ENCODE data around the gene TXNRD1. TPM values are rescaled to one million over a fixed set of nuclear protein-coding genes. Genes with fewer than 3 reads are reported as not detected.
"Not testable (repeated sequence)": the region's sequence is repeated elsewhere in the genome, so short reads cannot be mapped to it uniquely, and the experiment has no call there.

The TXNRD1 gene
- total RNA-seq, 1 donor from 2014 or later = 45.5 TPM

- no peak for DNase-seq (ENCODE audit: low spot score)
Observed at GRCh38 chr12:104237930-104238329, 22.4 kb downstream of the TXNRD1 start.

GRCh38 chr12:104242546-104243206 is 27.1 kb downstream of the TXNRD1 start:
- DNase-seq (ENCODE audit: low spot score) = no peak

GRCh38 chr12:104243551-104243950 is 28.0 kb downstream of the TXNRD1 start:
- DNase-seq (ENCODE audit: low spot score) = no peak

GRCh38 chr12:104243971-104244370 is 28.4 kb downstream of the TXNRD1 start:
- DNase-seq (ENCODE audit: low spot score) = no peak

- DNase-seq (ENCODE audit: low spot score) = no peak
Observed at GRCh38 chr12:104247698-104248097, 32.1 kb downstream of the TXNRD1 start.

GRCh38 chr12:104248444-104248843 is 32.9 kb downstream of the TXNRD1 start:
- no peak for DNase-seq (ENCODE audit: low spot score)

GRCh38 chr12:104249017-104249416 is 33.4 kb downstream of the TXNRD1 start:
- DNase-seq (ENCODE audit: low spot score) = no peak

- DNase-seq (ENCODE audit: low spot score) = no peak
Observed at GRCh38 chr12:104249898-104250297, 34.3 kb downstream of the TXNRD1 start.

- DNase-seq (ENCODE audit: low spot score) = no peak
Observed at GRCh38 chr12:104250366-104251125, 35.0 kb downstream of the TXNRD1 start.

- no peak for DNase-seq (ENCODE audit: low spot score)
Observed at GRCh38 chr12:104257913-104258472, 42.4 kb downstream of the TXNRD1 start.

GRCh38 chr12:104258476-104259067 is 43.0 kb downstream of the TXNRD1 start:
- DNase-seq (ENCODE audit: low spot score) = no peak

- no peak for DNase-seq (ENCODE audit: low spot score)
Observed at GRCh38 chr12:104263026-104263425, 47.4 kb downstream of the TXNRD1 start.

GRCh38 chr12:104263580-104264358 is 48.2 kb downstream of the TXNRD1 start:
- DNase-seq (ENCODE audit: low spot score) = no peak

GRCh38 chr12:104265436-104265835 is 49.9 kb downstream of the TXNRD1 start:
- not testable (repeated sequence) for DNase-seq (ENCODE audit: low spot score)

GRCh38 chr12:104272938-104273337 is 57.4 kb downstream of the TXNRD1 start:
- no peak for DNase-seq (ENCODE audit: low spot score)

- no peak for DNase-seq (ENCODE audit: low spot score)
Observed at GRCh38 chr12:104273503-104273902, 57.9 kb downstream of the TXNRD1 start.

GRCh38 chr12:104274811-104275210 is 59.2 kb downstream of the TXNRD1 start:
- no peak for DNase-seq (ENCODE audit: low spot score)

GRCh38 chr12:104275689-104276088 is 60.1 kb downstream of the TXNRD1 start:
- no peak for DNase-seq (ENCODE audit: low spot score)

GRCh38 chr12:104276273-104277131 is 60.9 kb downstream of the TXNRD1 start:
- DNase-seq (ENCODE audit: low spot score) = no peak

- DNase-seq (ENCODE audit: low spot score) = no peak
Observed at GRCh38 chr12:104279164-104279563, 63.6 kb downstream of the TXNRD1 start.

- DNase-seq (ENCODE audit: low spot score) = no peak
Observed at GRCh38 chr12:104280111-104280510, 64.5 kb downstream of the TXNRD1 start.

Measured in ureter (tissue), 1 donor.